ENCODE data around the gene KPNA4. TPM values are rescaled to one million over a fixed set of nuclear protein-coding genes. Genes with fewer than 3 reads are reported as not detected.
"Not testable (repeated sequence)": the region's sequence is repeated elsewhere in the genome, so short reads cannot be mapped to it uniquely, and the experiment has no call there.

Gene KPNA4
- total RNA-seq, 2 experiments from 2014 or later: 44.0 to 49.4 TPM

DNA sequence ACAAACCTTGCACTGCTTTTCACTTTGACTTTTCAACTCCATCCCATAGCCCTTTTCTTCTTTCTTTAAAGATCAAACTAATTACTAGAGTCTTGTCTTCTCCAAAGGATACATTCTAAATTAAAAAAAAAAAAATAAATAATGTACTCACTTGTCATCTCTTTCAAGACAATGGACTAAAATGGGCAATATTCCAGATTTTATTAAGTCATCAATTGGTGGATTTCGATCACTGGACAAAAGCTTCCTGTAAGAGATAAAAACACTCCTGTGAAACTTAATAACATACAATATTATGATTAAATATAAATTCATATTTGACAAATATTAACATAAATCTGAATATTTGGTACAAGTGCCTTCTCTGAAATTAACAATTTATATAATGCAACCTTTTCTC, 34.1 kb downstream of the KPNA4 start:
- Histone ChIP-seq H3K4me1 (ENCODE audit: insufficient read depth, low read length) (no peaks in the 10 kb centered on the region), H3K4me3 (ENCODE audit: low read length) (no peak overlapping the region), H3K9me3 (ENCODE audit: control insufficient read depth in 1 of 2, insufficient read depth in 1 of 2, low read length in 2 of 2) (no peaks in the 10 kb centered on the region), H3K27me3 (ENCODE audit: control insufficient read depth in 1 of 2, insufficient read depth in 2 of 2, low read length in 2 of 2) (no peaks in the 10 kb centered on the region), H3K27ac (ENCODE audit: low read depth in 1 of 2, low read length in 2 of 2) (no peak overlapping the region), H3K36me3 (ENCODE audit: insufficient read depth, low read length) (peaks cover 74% of the 10 kb centered on the region)
- no peaks in the 10 kb centered on the region for H3K9me3 Mint-ChIP-seq
- POLR2A ChIA-PET: no interaction called here
- H3K4me1 Mint-ChIP-seq (ENCODE audit: low read depth): no peaks in the 10 kb centered on the region
- H3K36me3 Mint-ChIP-seq (ENCODE audit: low read depth): peaks cover 71% of the 10 kb centered on the region
- CTCF ChIA-PET: no interaction called here
- DNase-seq (no peak), ATAC-seq (ENCODE audit: poor library complexity) (no peak)
- intact Hi-C loops (cut with DNase I, micrococcal nuclease): no loop called here
- no peak overlapping the region for H3K4me3 Mint-ChIP-seq
- H3K27ac Mint-ChIP-seq: no peak overlapping the region
- no peaks in the 10 kb centered on the region for H3K27me3 Mint-ChIP-seq
- TF ChIP-seq, protein P1, sequence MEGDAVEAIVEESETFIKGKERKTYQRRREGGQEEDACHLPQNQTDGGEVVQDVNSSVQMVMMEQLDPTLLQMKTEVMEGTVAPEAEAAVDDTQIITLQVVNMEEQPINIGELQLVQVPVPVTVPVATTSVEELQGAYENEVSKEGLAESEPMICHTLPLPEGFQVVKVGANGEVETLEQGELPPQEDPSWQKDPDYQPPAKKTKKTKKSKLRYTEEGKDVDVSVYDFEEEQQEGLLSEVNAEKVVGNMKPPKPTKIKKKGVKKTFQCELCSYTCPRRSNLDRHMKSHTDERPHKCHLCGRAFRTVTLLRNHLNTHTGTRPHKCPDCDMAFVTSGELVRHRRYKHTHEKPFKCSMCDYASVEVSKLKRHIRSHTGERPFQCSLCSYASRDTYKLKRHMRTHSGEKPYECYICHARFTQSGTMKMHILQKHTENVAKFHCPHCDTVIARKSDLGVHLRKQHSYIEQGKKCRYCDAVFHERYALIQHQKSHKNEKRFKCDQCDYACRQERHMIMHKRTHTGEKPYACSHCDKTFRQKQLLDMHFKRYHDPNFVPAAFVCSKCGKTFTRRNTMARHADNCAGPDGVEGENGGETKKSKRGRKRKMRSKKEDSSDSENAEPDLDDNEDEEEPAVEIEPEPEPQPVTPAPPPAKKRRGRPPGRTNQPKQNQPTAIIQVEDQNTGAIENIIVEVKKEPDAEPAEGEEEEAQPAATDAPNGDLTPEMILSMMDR (IDR thresholded peaks at IDR 0.05): no peak

DNA sequence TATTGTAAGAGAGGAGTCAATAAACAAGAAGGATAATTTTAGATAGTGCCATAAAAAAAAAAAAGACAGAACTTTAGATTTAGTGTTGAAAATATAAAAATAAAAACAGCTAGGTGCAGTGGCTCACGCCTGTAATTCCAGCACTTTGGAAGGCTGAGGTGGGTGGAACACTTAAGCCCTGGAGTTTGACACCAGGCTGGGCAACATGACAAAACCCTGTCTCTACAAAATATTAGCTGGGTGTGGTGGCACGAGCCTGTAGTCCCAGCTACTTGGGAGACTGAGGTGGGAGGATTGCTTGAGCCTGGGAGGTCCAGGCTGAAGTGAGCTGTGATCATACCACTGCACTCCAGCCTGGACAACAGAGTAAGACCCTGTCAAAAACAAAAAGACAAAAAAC, 49.0 kb downstream of the KPNA4 start:
- H3K27ac Mint-ChIP-seq; H3K27me3 Mint-ChIP-seq; DNase-seq; CTCF ChIA-PET; intact Hi-C loops (cut with DNase I, micrococcal nuclease); H3K9me3 Mint-ChIP-seq; POLR2A ChIA-PET; H3K27me3 ChIP-seq (ENCODE audit: control insufficient read depth in 1 of 2, insufficient read depth in 2 of 2, low read length in 2 of 2); H3K4me1 ChIP-seq (ENCODE audit: insufficient read depth, low read length); H3K27ac ChIP-seq (ENCODE audit: low read depth in 1 of 2, low read length in 2 of 2); H3K9me3 ChIP-seq (ENCODE audit: control insufficient read depth in 1 of 2, insufficient read depth in 1 of 2, low read length in 2 of 2); ATAC-seq (ENCODE audit: poor library complexity); H3K4me1 Mint-ChIP-seq (ENCODE audit: low read depth); H3K4me3 Mint-ChIP-seq; H3K4me3 ChIP-seq (ENCODE audit: low read length): not testable (repeated sequence)
- H3K36me3 Mint-ChIP-seq (ENCODE audit: low read depth): peaks cover 77% of the 10 kb centered on the region
- H3K36me3 ChIP-seq (ENCODE audit: insufficient read depth, low read length): peaks cover 87% of the 10 kb centered on the region

DNA sequence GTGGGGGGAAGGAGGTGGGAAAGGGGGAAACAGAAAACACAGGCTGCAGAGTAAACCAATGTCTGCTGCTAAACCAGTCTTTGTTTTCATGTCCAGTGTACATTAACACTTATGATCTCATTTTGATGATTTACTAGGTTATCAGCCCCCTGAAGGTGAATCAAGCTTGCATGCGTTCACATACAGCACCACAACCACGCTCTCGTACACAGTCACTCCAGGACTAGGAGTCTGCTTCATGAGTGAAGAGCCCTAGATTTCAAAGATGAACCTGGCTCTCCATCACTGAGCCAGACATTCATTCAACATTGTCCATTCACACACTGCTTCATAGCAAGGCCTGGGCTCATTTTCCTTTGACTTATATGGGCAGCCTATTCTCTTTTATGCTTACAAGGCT, 64.0 kb downstream of the KPNA4 start:
- H3K9me3 ChIP-seq (ENCODE audit: control insufficient read depth in 1 of 2, insufficient read depth in 1 of 2, low read length in 2 of 2): no peaks in the 10 kb centered on the region
- H3K36me3 Mint-ChIP-seq (ENCODE audit: low read depth): peaks cover 72% of the 10 kb centered on the region
- H3K27ac ChIP-seq (ENCODE audit: low read depth in 1 of 2, low read length in 2 of 2): no peak overlapping the region
- peaks cover 57% of the 10 kb centered on the region for H3K36me3 ChIP-seq (ENCODE audit: insufficient read depth, low read length)
- H3K4me3 Mint-ChIP-seq: no peak overlapping the region
- ATAC-seq (ENCODE audit: poor library complexity) (no peak), DNase-seq (no peak)
- no peaks in the 10 kb centered on the region for H3K4me1 Mint-ChIP-seq (ENCODE audit: low read depth)
- no peaks in the 10 kb centered on the region for H3K27me3 ChIP-seq (ENCODE audit: control insufficient read depth in 1 of 2, insufficient read depth in 2 of 2, low read length in 2 of 2)
- TF ChIP-seq, protein P1 (IDR thresholded peaks at IDR 0.05): no peak
- CTCF ChIA-PET: no interaction called here
- H3K4me1 ChIP-seq (ENCODE audit: insufficient read depth, low read length): no peaks in the 10 kb centered on the region
- POLR2A ChIA-PET: no interaction called here
- no peaks in the 10 kb centered on the region for H3K9me3 Mint-ChIP-seq
- no peak overlapping the region for H3K4me3 ChIP-seq (ENCODE audit: low read length)
- no peaks in the 10 kb centered on the region for H3K27me3 Mint-ChIP-seq
- intact Hi-C loops (cut with DNase I, micrococcal nuclease): no loop called here
- no peak overlapping the region for H3K27ac Mint-ChIP-seq

DNA sequence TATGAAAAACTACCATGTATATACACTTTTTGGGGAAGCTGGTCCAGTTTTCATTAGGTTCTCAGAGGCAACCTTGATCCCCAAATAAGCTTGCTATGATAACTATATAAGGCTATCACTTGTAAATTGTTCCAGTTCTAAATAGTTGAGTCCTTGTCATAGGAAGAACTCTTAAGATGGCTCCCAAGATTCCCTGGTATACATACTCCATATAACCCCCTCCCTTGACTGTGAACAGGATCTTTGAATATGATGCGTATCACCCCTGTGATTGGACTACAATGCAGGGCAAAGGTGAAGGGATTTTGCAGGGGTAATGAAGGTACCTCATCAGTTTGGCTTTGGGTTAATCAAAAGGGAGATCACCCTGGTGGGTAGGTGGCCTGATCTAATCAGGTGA, 67.2 kb downstream of the KPNA4 start:
- DNase-seq: no peak
- Mint-ChIP-seq H3K27ac (peak overlapping the region; percentile 20), H3K4me1 (ENCODE audit: low read depth) (no peaks in the 10 kb centered on the region), H3K4me3 (no peak overlapping the region), H3K27me3 (no peaks in the 10 kb centered on the region), H3K9me3 (no peaks in the 10 kb centered on the region), H3K36me3 (ENCODE audit: low read depth) (peaks cover 52% of the 10 kb centered on the region)
- ChIA-PET CTCF (interaction anchor here (0.8 to 1.3 kb wide), 2 partner anchors 9 to 11 kb away, joined by 3 read pairs; no protein-coding TSS in a partner anchor), POLR2A (no interaction called here)
- no peak overlapping the region for H3K4me3 ChIP-seq (ENCODE audit: low read length)
- H3K27ac ChIP-seq (ENCODE audit: low read depth in 1 of 2, low read length in 2 of 2): no peak overlapping the region
- ATAC-seq (ENCODE audit: poor library complexity): no peak
- TF ChIP-seq, protein P1 (IDR thresholded peaks at IDR 0.05): no peak
- H3K9me3 ChIP-seq (ENCODE audit: control insufficient read depth in 1 of 2, insufficient read depth in 1 of 2, low read length in 2 of 2): no peaks in the 10 kb centered on the region
- H3K36me3 ChIP-seq (ENCODE audit: insufficient read depth, low read length): peaks cover 31% of the 10 kb centered on the region
- H3K27me3 ChIP-seq (ENCODE audit: control insufficient read depth in 1 of 2, insufficient read depth in 2 of 2, low read length in 2 of 2): no peaks in the 10 kb centered on the region
- no peaks in the 10 kb centered on the region for H3K4me1 ChIP-seq (ENCODE audit: insufficient read depth, low read length)
- intact Hi-C loops (cut with DNase I, micrococcal nuclease): no loop called here

All from CD4-positive, alpha-beta T cell (primary cell).